Stimulated activated naive B cell treated with anti-CD40 and anti-IgM and Interleukin-4, amounts not matched to agents 10 μg/mL and 1 μg/mL and 100 μg/mL, for 72 hours (primary cell): ENCODE measurements around the gene SH3GL1.

Experiments used
- ATAC-seq, 2 donors: fragments of 150-1000 bp; cut with Tn5 transposase; replicated peaks; 2 replicates each; pipeline ENCODE4 v1.10.0; 2021; ENCODE audit warnings: moderate library complexity in 1 of 2
- DNase-seq: peaks from one replicate; pipeline ENCODE4 v3.0.0; 2021
- H3K27ac Mint-ChIP-seq: one replicate; pipeline ENCODE4 v1.8.0; 2022; ENCODE audit warnings: mild to moderate bottlenecking, mixed read lengths
- H3K27me3 Mint-ChIP-seq, 2 donors: one replicate each; pipeline ENCODE4 v1.8.0; 2022; ENCODE audit warnings: mixed read lengths in 2 of 2
- H3K36me3 Mint-ChIP-seq, 2 donors: one replicate each; pipeline ENCODE4 v1.8.0; 2022; ENCODE audit warnings: mixed read lengths in 2 of 2, mild to moderate bottlenecking in 1 of 2
- H3K4me1 Mint-ChIP-seq, 2 donors: one replicate each; pipeline ENCODE4 v1.8.0; 2022; ENCODE audit warnings: mixed read lengths in 2 of 2, mild to moderate bottlenecking in 1 of 2
- H3K4me3 Mint-ChIP-seq, 2 donors: one replicate each; pipeline ENCODE4 v1.8.0; 2022; ENCODE audit warnings: mild to moderate bottlenecking in 2 of 2, mixed read lengths in 2 of 2, moderate library complexity in 1 of 2
- H3K9me3 Mint-ChIP-seq, 2 donors: one replicate each; pipeline ENCODE4 v1.8.0; 2022; ENCODE audit warnings: mixed read lengths in 2 of 2, mild to moderate bottlenecking in 1 of 2

Gene SH3GL1

GRCh38 chr19:4370418-4371041, 29.8 kb downstream of the SH3GL1 start:
- Mint-ChIP-seq H3K27ac (peak overlapping the region; percentile 95), H3K27me3 (no peaks in the 10 kb centered on the region), H3K36me3 (peaks cover 38 to 48% of the 10 kb centered on the region in 2 donors), H3K9me3 (no peaks in the 10 kb centered on the region), H3K4me1 (peaks cover 60 to 85% of the 10 kb centered on the region in 2 donors), H3K4me3 (peak overlapping the region; percentile 46 to 87)
- ATAC-seq, result no peak
- no peak for DNase-seq

- Mint-ChIP-seq H3K4me1 (peaks cover 55 to 78% of the 10 kb centered on the region in 2 donors), H3K27ac (peak overlapping the region; percentile 95), H3K9me3 (no peaks in the 10 kb centered on the region), H3K4me3 (peak overlapping the region; percentile 82 to 87), H3K36me3 (peaks cover 38 to 50% of the 10 kb centered on the region in 2 donors), H3K27me3 (no peaks in the 10 kb centered on the region)
- DNase-seq (peak; percentile 66), ATAC-seq (peak; percentile 64 to 72)
These were observed 30.5 kb downstream of the SH3GL1 start for GRCh38 chr19:4369888-4370260.

- Mint-ChIP-seq H3K4me1 (peaks cover 53 to 72% of the 10 kb centered on the region in 2 donors), H3K4me3 (peak overlapping the region; percentile 82 to 87), H3K9me3 (no peaks in the 10 kb centered on the region), H3K27ac (peak overlapping the region; percentile 95), H3K36me3 (peaks cover 38 to 51% of the 10 kb centered on the region in 2 donors), H3K27me3 (no peaks in the 10 kb centered on the region)
- ATAC-seq, result peak; percentile 82 to 83
- DNase-seq, result peak; percentile 89
These were observed 31.0 kb downstream of the SH3GL1 start for GRCh38 chr19:4369109-4369887.

- Mint-ChIP-seq H3K4me3 (peak overlapping the region; percentile 82 to 87), H3K36me3 (peaks cover 37 to 51% of the 10 kb centered on the region in 2 donors), H3K27ac (peak overlapping the region; percentile 95), H3K4me1 (peaks cover 47 to 62% of the 10 kb centered on the region in 2 donors), H3K9me3 (no peaks in the 10 kb centered on the region), H3K27me3 (no peaks in the 10 kb centered on the region)
- DNase-seq (no peak), ATAC-seq (no peak)
These were observed 32.1 kb downstream of the SH3GL1 start for GRCh38 chr19:4368128-4368820.

- Mint-ChIP-seq H3K4me3 (peak overlapping the region; percentile 56 to 57), H3K27me3 (no peaks in the 10 kb centered on the region), H3K4me1 (peaks cover 45 to 57% of the 10 kb centered on the region in 2 donors), H3K27ac (peak overlapping the region; percentile 95), H3K36me3 (peaks cover 35 to 53% of the 10 kb centered on the region in 2 donors), H3K9me3 (no peaks in the 10 kb centered on the region)
- no peak for DNase-seq
- ATAC-seq, result no peak
These were observed 32.6 kb downstream of the SH3GL1 start for GRCh38 chr19:4367781-4368127.

GRCh38 chr19:4367336-4367723, 33.0 kb downstream of the SH3GL1 start:
- Mint-ChIP-seq H3K4me3 (peak overlapping the region; percentile 21 to 57), H3K4me1 (peaks cover 40 to 53% of the 10 kb centered on the region in 2 donors), H3K27ac (peak overlapping the region; percentile 95), H3K9me3 (no peaks in the 10 kb centered on the region), H3K36me3 (peaks cover 31 to 53% of the 10 kb centered on the region in 2 donors), H3K27me3 (no peaks in the 10 kb centered on the region)
- DNase-seq, result no peak
- ATAC-seq, result no peak

- H3K36me3 Mint-ChIP-seq, result peaks cover 30 to 53% of the 10 kb centered on the region in 2 donors
- H3K9me3 Mint-ChIP-seq, result no peaks in the 10 kb centered on the region
- no peaks in the 10 kb centered on the region for H3K27me3 Mint-ChIP-seq
- ATAC-seq, result no peak
- no peak overlapping the region for H3K4me3 Mint-ChIP-seq
- peak overlapping the region; percentile 95 for H3K27ac Mint-ChIP-seq
- peaks cover 37 to 48% of the 10 kb centered on the region in 2 donors for H3K4me1 Mint-ChIP-seq
- no peak for DNase-seq
These were observed 33.5 kb downstream of the SH3GL1 start for GRCh38 chr19:4366666-4367335.

- H3K27ac Mint-ChIP-seq, result peak overlapping the region; percentile 87
- H3K27me3 Mint-ChIP-seq, result no peaks in the 10 kb centered on the region
- peaks cover 33 to 41% of the 10 kb centered on the region in 2 donors for H3K4me1 Mint-ChIP-seq
- DNase-seq (no peak), ATAC-seq (no peak)
- H3K4me3 Mint-ChIP-seq, result peak overlapping the region in 1 of 2 donors; percentile 19
- peaks cover 27 to 49% of the 10 kb centered on the region in 2 donors for H3K36me3 Mint-ChIP-seq
- no peaks in the 10 kb centered on the region for H3K9me3 Mint-ChIP-seq
These were observed 34.3 kb downstream of the SH3GL1 start for GRCh38 chr19:4365791-4366665.

GRCh38 chr19:4365341-4365740, 35.0 kb downstream of the SH3GL1 start:
- no peak for DNase-seq
- no peak overlapping the region for H3K4me3 Mint-ChIP-seq
- no peak for ATAC-seq

GRCh38 chr19:4363571-4364304, 36.6 kb downstream of the SH3GL1 start:
- Mint-ChIP-seq H3K27me3 (no peaks in the 10 kb centered on the region), H3K4me3 (no peak overlapping the region), H3K9me3 (no peaks in the 10 kb centered on the region), H3K27ac (peak overlapping the region; percentile 83), H3K36me3 (peaks cover 30 to 55% of the 10 kb centered on the region in 2 donors), H3K4me1 (peaks cover 21 to 28% of the 10 kb centered on the region in 2 donors)
- DNase-seq, result no peak
- ATAC-seq, result no peak

More at GRCh38 chr19:4365341-4365740, 35.0 kb downstream of the SH3GL1 start:
- H3K4me1 Mint-ChIP-seq, result peaks cover 27 to 41% of the 10 kb centered on the region in 2 donors
- no peaks in the 10 kb centered on the region for H3K27me3 Mint-ChIP-seq
- H3K9me3 Mint-ChIP-seq, result no peaks in the 10 kb centered on the region
- H3K36me3 Mint-ChIP-seq, result peaks cover 29 to 53% of the 10 kb centered on the region in 2 donors
- no peak overlapping the region for H3K27ac Mint-ChIP-seq

GRCh38 chr19:4362831-4363545, 37.4 kb downstream of the SH3GL1 start:
- ATAC-seq (peak in 1 of 2 donors; percentile 18), DNase-seq (no peak)
- Mint-ChIP-seq H3K36me3 (peaks cover 24 to 54% of the 10 kb centered on the region in 2 donors), H3K4me3 (no peak overlapping the region), H3K4me1 (peaks cover 14 to 21% of the 10 kb centered on the region in 2 donors), H3K27ac (peak overlapping the region; percentile 79), H3K9me3 (no peaks in the 10 kb centered on the region), H3K27me3 (no peaks in the 10 kb centered on the region)

GRCh38 chr19:4362101-4362828, 38.1 kb downstream of the SH3GL1 start:
- Mint-ChIP-seq H3K4me1 (peaks cover 7 to 18% of the 10 kb centered on the region in 2 donors), H3K36me3 (peaks cover 21 to 50% of the 10 kb centered on the region in 2 donors)

More at GRCh38 chr19:4362101-4362828, 38.1 kb downstream of the SH3GL1 start:
- Mint-ChIP-seq H3K27ac (peak overlapping the region; percentile 79), H3K4me3 (no peak overlapping the region), H3K9me3 (no peaks in the 10 kb centered on the region), H3K27me3 (no peaks in the 10 kb centered on the region)
- ATAC-seq (no peak), DNase-seq (no peak)
